ENCODE measurements around the gene KRTAP20-2.

The KRTAP20-2 gene

DNA sequence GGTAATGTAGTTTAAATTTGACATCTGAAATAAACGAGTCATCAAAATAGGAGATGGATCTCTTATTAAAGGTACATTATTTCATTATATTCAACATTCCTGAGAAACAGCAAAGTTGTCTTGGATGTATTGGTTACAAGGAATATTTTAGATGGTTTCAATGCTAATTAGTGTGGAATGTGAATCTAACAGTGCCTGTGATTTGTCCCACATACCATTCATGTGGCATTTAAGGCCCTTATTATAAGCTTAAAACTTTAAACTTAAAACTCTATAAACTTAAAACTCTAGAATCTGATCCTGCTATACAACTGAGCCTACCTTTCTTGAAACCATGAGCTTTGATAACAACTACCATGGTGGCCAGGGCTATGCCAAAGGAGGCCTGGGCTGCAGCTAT, 34.2 kb upstream of the KRTAP20-2 start, which contains the start of gene KRTAP22-1:
TSS of gene KRTAP22-1 (plus strand) at position 301 of the 400 bp plus-strand sequence.
- Histone ChIP-seq H2AK5ac (ENCODE audit: low read length) (no peak within 1 kb of the TSS), H2BK5ac (ENCODE audit: low read depth, low read length, poor library complexity) (no peak within 1 kb of the TSS), H3K27me3 (ENCODE audit: insufficient read depth, low read length) (no peaks in the 10 kb centered on the region), H3K4me2 (ENCODE audit: low read length) (no peak within 1 kb of the TSS), H2BK12ac (ENCODE audit: low read length) (no peak within 1 kb of the TSS), H2AFZ (ENCODE audit: insufficient read depth, low read length, poor library complexity) (no peak within 1 kb of the TSS), H3K9me3 (ENCODE audit: insufficient read depth, low read depth, low read length) (peaks cover 3% of the 10 kb centered on the region), H3K79me1 (ENCODE audit: low read length) (no peaks in the 10 kb centered on the region), H2BK120ac (ENCODE audit: insufficient read depth, low read length, poor library complexity) (no peak within 1 kb of the TSS), H4K12ac (ENCODE audit: low read depth, low read length) (no peak within 1 kb of the TSS), H3K4me1 (ENCODE audit: control insufficient read depth in 1 of 2, insufficient read depth in 2 of 2, low read length in 2 of 2) (no peaks in the 10 kb centered on the region), H3K14ac (ENCODE audit: low read length) (no peak within 1 kb of the TSS), H3K23ac (ENCODE audit: low read length) (no peak within 1 kb of the TSS), H3K79me2 (ENCODE audit: control insufficient read depth, insufficient read depth, low read length, poor library complexity) (no peaks in the 10 kb centered on the region), H3K27ac (ENCODE audit: low read depth, low read length) (no peak within 1 kb of the TSS), H3K36me3 (ENCODE audit: control insufficient read depth in 1 of 2, insufficient read depth in 2 of 2, low read length in 2 of 2) (no peaks in the 10 kb centered on the region), H4K8ac (ENCODE audit: low read depth, low read length) (no peak within 1 kb of the TSS), H3K4me3 (ENCODE audit: low read depth, low read length) (no peak within 1 kb of the TSS), H3K4ac (ENCODE audit: low read depth, low read length) (no peak within 1 kb of the TSS), H3K9ac (ENCODE audit: low read length) (no peak within 1 kb of the TSS), H3K18ac (ENCODE audit: low read length) (no peak within 1 kb of the TSS), H4K91ac (ENCODE audit: low read depth, low read length) (no peak within 1 kb of the TSS)
- WGBS (ENCODE audit: extremely low coverage, insufficient coverage, insufficient read length) = no CpG with 5 or more reads among the region's 1 CpG
- DNase-seq = no peak

DNA sequence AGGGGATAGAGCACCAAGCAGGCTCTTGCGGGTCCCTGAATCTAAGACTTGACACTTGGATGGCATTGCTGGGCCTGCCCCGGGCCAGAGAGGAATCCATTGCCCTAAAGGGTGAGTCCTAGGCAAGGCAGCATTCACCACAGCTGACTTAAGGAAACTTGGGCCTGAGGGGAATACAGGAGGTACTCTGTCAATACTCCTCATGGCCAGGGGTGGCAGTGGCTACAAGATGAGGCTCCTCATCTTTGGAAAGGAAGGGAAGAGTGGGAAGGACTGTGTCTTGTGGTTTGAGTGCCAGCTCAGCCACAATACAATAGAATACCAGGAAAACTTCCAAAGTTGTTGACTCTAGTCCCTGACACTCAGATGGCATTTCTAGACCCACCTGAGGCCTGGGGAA, 29.0 kb upstream of the KRTAP20-2 start:
- H2BK120ac ChIP-seq (ENCODE audit: insufficient read depth, low read length, poor library complexity) = no peak overlapping the region

DNA sequence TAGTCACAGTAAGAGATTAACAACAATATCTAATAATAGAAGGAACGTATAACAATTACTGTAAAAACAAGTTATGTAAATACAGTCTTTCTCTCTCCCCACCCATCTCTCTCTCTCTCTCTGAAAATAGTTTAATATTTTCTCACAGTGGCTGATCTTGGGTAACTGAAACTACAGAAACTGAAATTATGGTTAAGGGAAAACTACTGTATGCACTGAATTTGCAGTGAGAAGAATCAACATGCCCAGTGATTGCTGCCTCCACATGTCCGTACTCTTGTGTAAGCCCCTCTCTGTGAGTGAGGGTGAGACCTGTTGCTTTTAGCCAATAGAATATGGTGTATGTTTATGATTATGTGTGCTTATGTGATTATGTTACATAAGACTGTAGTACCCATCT, 22.9 kb upstream of the KRTAP20-2 start:
- Histone ChIP-seq H3K27me3 (ENCODE audit: insufficient read depth, low read length) (no peaks in the 10 kb centered on the region), H3K23ac (ENCODE audit: low read length) (no peak overlapping the region), H4K12ac (ENCODE audit: low read depth, low read length) (no peak overlapping the region), H3K4me2 (ENCODE audit: low read length) (no peak overlapping the region), H3K27ac (ENCODE audit: low read depth, low read length) (no peak overlapping the region), H2AK5ac (ENCODE audit: low read length) (no peak overlapping the region), H2AFZ (ENCODE audit: insufficient read depth, low read length, poor library complexity) (no peak overlapping the region), H3K36me3 (ENCODE audit: control insufficient read depth in 1 of 2, insufficient read depth in 2 of 2, low read length in 2 of 2) (no peaks in the 10 kb centered on the region), H3K9ac (ENCODE audit: low read length) (no peak overlapping the region), H3K4me3 (ENCODE audit: low read depth, low read length) (no peak overlapping the region), H3K18ac (ENCODE audit: low read length) (no peak overlapping the region), H4K91ac (ENCODE audit: low read depth, low read length) (no peak overlapping the region), H3K79me2 (ENCODE audit: control insufficient read depth, insufficient read depth, low read length, poor library complexity) (no peaks in the 10 kb centered on the region), H2BK12ac (ENCODE audit: low read length) (no peak overlapping the region), H3K4ac (ENCODE audit: low read depth, low read length) (no peak overlapping the region), H3K4me1 (ENCODE audit: control insufficient read depth in 1 of 2, insufficient read depth in 2 of 2, low read length in 2 of 2) (no peaks in the 10 kb centered on the region), H2BK120ac (ENCODE audit: insufficient read depth, low read length, poor library complexity) (no peak overlapping the region), H3K79me1 (ENCODE audit: low read length) (no peaks in the 10 kb centered on the region), H4K8ac (ENCODE audit: low read depth, low read length) (no peak overlapping the region), H2BK5ac (ENCODE audit: low read depth, low read length, poor library complexity) (no peak overlapping the region), H3K14ac (ENCODE audit: low read length) (no peak overlapping the region), H3K9me3 (ENCODE audit: insufficient read depth, low read depth, low read length) (no peaks in the 10 kb centered on the region)
- DNase-seq = no peak
- WGBS (ENCODE audit: extremely low coverage, insufficient coverage, insufficient read length) = no CpG with 5 or more reads among the region's 2 CpGs

More for the DNA sequence above, 29.0 kb upstream of the KRTAP20-2 start:
- H3K4ac ChIP-seq (ENCODE audit: low read depth, low read length) = no peak overlapping the region
- no peak overlapping the region for H3K4me2 ChIP-seq (ENCODE audit: low read length)
- H3K4me1 ChIP-seq (ENCODE audit: control insufficient read depth in 1 of 2, insufficient read depth in 2 of 2, low read length in 2 of 2) = no peaks in the 10 kb centered on the region
- no peak overlapping the region for H2BK5ac ChIP-seq (ENCODE audit: low read depth, low read length, poor library complexity)
- no peak overlapping the region for H2BK12ac ChIP-seq (ENCODE audit: low read length)
- H3K23ac ChIP-seq (ENCODE audit: low read length) = no peak overlapping the region
- no peak overlapping the region for H3K4me3 ChIP-seq (ENCODE audit: low read depth, low read length)
- peaks cover 3% of the 10 kb centered on the region for H3K9me3 ChIP-seq (ENCODE audit: insufficient read depth, low read depth, low read length)
- H3K79me1 ChIP-seq (ENCODE audit: low read length) = no peaks in the 10 kb centered on the region
- no peak overlapping the region for H3K14ac ChIP-seq (ENCODE audit: low read length)
- no CpG with 5 or more reads among the region's 2 CpGs for WGBS (ENCODE audit: extremely low coverage, insufficient coverage, insufficient read length)
- no peaks in the 10 kb centered on the region for H3K79me2 ChIP-seq (ENCODE audit: control insufficient read depth, insufficient read depth, low read length, poor library complexity)
- H4K91ac ChIP-seq (ENCODE audit: low read depth, low read length) = no peak overlapping the region
- no peak overlapping the region for H2AFZ ChIP-seq (ENCODE audit: insufficient read depth, low read length, poor library complexity)
- DNase-seq = no peak
- H3K18ac ChIP-seq (ENCODE audit: low read length) = no peak overlapping the region
- H4K12ac ChIP-seq (ENCODE audit: low read depth, low read length) = no peak overlapping the region
- no peak overlapping the region for H3K9ac ChIP-seq (ENCODE audit: low read length)
- no peaks in the 10 kb centered on the region for H3K27me3 ChIP-seq (ENCODE audit: insufficient read depth, low read length)
- no peak overlapping the region for H3K27ac ChIP-seq (ENCODE audit: low read depth, low read length)
- no peak overlapping the region for H4K8ac ChIP-seq (ENCODE audit: low read depth, low read length)
- H3K36me3 ChIP-seq (ENCODE audit: control insufficient read depth in 1 of 2, insufficient read depth in 2 of 2, low read length in 2 of 2) = no peaks in the 10 kb centered on the region
- H2AK5ac ChIP-seq (ENCODE audit: low read length) = no peak overlapping the region

DNA sequence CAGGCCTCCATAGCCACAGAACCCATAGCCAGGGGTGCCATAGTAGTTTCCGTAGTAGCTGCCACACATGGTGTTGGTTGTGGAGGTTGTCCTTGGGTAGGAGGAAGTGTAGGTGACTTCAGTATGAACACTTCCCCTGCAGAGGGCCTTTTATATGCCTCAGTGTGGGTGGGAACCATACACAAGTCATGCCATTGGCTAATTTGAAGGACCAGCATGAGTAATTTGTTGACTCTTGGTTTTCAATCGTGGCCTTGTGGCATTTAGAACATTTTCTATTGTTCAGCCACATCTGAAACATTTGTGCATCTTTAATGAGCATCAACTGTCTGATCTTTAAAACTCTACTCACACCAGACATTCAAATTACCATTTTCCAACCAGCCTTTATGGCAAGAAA, 21.2 kb upstream of the KRTAP20-2 start, which contains the start of gene KRTAP6-1:
TSS of gene KRTAP6-1 (minus strand) at position 95 of the 400 bp plus-strand sequence. CDS start at position 69, 26 bp downstream.
- Histone ChIP-seq H3K9me3 (ENCODE audit: insufficient read depth, low read depth, low read length) (no peaks in the 10 kb centered on the region), H3K14ac (ENCODE audit: low read length) (no peak within 1 kb of the TSS), H2BK12ac (ENCODE audit: low read length) (no peak within 1 kb of the TSS), H3K27me3 (ENCODE audit: insufficient read depth, low read length) (no peaks in the 10 kb centered on the region), H4K12ac (ENCODE audit: low read depth, low read length) (no peak within 1 kb of the TSS), H3K79me1 (ENCODE audit: low read length) (no peaks in the 10 kb centered on the region), H4K8ac (ENCODE audit: low read depth, low read length) (no peak within 1 kb of the TSS), H3K4me2 (ENCODE audit: low read length) (no peak within 1 kb of the TSS), H3K9ac (ENCODE audit: low read length) (no peak within 1 kb of the TSS), H4K91ac (ENCODE audit: low read depth, low read length) (no peak within 1 kb of the TSS), H2AK5ac (ENCODE audit: low read length) (no peak within 1 kb of the TSS), H3K23ac (ENCODE audit: low read length) (no peak within 1 kb of the TSS), H3K36me3 (ENCODE audit: control insufficient read depth in 1 of 2, insufficient read depth in 2 of 2, low read length in 2 of 2) (no peaks in the 10 kb centered on the region), H2BK5ac (ENCODE audit: low read depth, low read length, poor library complexity) (no peak within 1 kb of the TSS), H3K79me2 (ENCODE audit: control insufficient read depth, insufficient read depth, low read length, poor library complexity) (no peaks in the 10 kb centered on the region), H3K18ac (ENCODE audit: low read length) (no peak within 1 kb of the TSS), H3K27ac (ENCODE audit: low read depth, low read length) (no peak within 1 kb of the TSS), H3K4me3 (ENCODE audit: low read depth, low read length) (no peak within 1 kb of the TSS), H3K4ac (ENCODE audit: low read depth, low read length) (no peak within 1 kb of the TSS), H2BK120ac (ENCODE audit: insufficient read depth, low read length, poor library complexity) (no peak within 1 kb of the TSS), H2AFZ (ENCODE audit: insufficient read depth, low read length, poor library complexity) (no peak within 1 kb of the TSS), H3K4me1 (ENCODE audit: control insufficient read depth in 1 of 2, insufficient read depth in 2 of 2, low read length in 2 of 2) (no peaks in the 10 kb centered on the region)
- no CpG with 5 or more reads among the region's 2 CpGs for WGBS (ENCODE audit: extremely low coverage, insufficient coverage, insufficient read length)
- no peak for DNase-seq
